Activated T-cell treated with anti-CD3 and anti-CD28 coated beads, Interleukin-2, amount 50 U/mL, for 1 hour (primary cell): ENCODE data around the gene TRIM73.
"Not testable (repeated sequence)": the region's sequence is repeated elsewhere in the genome, so short reads cannot be mapped to it uniquely, and the experiment has no call there.

Source experiments
- DNase-seq: peaks from one replicate; pipeline ENCODE4 v3.0.0-alpha.2; 2020

Gene TRIM73

DNA sequence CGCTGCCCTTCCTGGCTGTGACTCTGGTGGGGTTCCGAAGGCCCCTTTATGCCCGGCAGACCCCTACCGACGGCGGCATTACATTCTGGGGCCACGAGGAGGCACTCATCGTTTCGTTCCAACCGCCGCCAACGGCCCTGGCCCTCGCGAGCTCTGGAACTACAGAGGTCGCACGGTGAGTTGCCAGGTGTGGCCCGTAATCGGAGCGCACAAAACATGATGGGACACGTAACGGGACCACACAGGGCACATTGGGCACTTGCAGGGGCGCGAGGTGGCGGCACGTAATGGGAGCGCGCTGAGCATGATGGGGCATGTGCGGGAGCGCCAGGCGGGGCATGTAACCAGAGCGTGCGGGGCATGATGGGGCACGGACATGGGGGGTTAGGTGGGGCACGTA lies at the start of gene TRIM73:
Gene TRIM73, plus strand, starts transcription at position 301 of the 400 bp plus-strand sequence. CDS start 3,305 bp downstream, outside the sequence.
- DNase-seq: not testable (repeated sequence)

DNA sequence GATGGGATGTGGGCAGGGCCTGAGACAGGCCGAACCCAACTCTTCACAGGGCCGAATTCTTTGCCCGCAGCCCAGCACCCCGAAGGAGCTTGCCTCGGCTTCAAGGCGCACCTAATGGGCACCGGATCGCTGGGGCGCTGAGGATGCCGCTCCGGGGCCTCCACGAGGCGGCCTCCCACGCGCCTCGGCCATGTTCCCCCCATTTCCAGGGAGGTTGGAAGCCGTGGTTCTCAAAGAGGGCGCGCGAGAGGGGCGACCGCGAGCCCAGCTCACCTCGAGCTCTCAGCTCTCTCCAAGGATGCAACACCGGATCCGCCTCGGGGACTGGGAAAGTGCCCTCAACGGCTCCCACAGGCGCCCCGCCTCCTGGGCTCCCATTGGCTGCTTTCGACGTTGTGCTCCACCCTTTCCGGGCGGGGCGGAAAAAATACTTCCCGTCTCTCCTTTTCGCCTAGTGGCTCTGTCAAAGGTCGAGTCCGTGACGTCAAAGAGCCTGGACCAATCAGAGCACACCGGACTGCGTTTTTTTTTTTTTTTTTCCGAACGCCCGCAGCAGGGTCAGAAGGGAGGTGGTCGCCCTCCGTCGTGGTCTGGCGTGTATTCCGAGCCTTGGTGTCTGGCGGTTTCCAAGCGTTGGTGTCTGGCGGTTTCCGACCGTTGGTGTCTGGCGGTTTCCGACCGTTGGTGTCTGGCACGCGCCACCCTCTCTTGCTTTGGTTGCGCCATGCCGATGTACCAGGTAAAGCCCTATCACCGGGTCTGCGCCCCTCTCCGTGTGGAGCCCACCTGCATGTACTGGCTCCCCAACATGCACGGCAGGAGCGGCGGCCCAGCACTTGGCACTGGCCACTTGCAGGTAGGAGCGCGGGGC lies 36.5 kb upstream of the TRIM73 start:
- peak; percentile 62 for DNase-seq

DNA sequence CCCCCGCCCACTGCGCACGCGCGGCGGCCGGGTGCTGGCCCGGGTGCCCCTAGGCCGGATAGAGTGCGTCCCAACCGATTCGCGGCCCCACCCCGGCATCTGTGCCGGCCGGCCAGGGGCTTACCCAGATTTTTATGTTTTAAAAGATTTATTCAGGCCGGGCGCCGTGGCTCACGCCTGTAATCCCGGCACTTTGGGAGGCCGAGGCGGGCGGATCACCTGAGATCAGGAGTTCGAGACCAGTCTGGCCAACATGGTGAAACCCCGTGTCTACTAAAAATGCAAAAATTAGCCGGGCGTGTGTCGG lies 35.9 kb upstream of the TRIM73 start:
- DNase-seq: peak; percentile 35

DNA sequence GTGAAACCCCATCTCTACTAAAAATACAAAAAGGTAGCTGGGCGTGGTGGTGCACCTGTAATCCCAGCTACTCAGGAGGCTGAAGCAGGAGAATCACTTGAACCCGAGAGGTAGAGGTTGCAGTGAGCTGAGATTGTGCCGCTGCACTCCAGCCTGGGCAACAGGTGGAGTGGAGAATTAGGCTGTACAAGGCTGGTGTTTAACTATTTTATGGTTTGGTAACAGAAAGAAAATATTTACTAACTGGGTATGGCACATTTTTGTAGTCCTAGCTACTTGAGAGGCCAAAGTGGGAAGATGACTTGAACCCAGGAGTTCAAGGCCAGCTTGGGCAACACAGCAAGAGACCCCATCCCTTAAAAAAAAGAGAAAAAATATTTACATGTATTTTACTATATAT lies 31.4 kb upstream of the TRIM73 start:
- not testable (repeated sequence) for DNase-seq

DNA sequence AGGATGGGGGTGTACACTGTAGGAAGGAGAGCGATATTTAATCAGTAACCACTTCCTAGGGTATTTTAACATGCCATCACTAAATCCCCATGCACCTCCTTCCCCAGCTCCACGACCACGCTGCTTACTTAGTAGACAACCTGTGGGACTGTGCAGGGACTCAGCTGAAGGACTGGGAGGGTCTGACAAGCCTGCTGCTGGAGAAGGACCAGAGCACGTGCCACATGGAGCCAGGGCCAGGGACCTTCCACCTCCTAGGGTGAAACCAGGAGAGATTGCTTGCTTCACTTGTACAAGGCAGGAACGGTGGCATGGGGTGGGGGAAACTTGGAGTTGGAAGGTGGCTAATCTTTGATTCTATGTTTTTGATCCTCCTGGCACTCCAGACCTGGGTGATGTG lies 28.8 kb upstream of the TRIM73 start:
- DNase-seq: not testable (repeated sequence)

DNA sequence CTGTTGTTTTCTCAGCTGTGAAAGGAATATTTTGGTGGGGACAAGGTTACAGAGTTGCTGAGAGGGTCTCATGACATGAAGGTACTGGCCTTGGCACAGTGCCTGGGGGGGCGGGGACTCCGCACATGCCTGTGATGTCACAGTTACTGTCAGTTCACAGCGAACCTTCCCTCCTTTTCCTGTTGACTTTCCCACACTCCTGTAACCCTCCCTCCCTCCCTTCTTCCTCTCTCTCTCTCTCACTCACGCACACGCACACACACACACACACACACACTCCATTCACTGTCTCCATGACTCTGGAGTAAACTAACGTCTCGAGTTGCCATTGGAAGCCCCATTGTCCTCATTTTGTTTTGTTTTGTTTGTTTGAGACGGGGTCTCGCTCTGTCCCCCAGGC lies 28.1 kb upstream of the TRIM73 start:
- not testable (repeated sequence) for DNase-seq

DNA sequence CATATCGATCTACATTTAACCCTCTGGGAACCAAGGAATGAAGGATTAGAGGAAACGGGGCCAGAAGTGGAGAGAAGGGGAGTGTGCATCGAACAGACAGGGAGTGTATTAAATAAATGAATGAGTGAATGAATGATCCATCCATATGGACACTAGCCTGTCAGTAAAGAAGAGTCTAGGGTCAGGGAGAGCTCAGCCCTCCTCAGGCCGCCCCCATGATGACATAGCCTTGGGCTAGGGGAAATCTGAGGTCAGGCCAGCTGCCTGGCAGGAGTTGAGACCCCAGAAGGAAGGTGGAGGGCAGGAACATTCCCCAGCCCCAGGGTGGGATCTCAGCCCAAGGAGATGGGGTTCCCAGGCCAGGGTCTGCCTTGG lies 21.3 kb upstream of the TRIM73 start:
- not testable (repeated sequence) for DNase-seq

DNA sequence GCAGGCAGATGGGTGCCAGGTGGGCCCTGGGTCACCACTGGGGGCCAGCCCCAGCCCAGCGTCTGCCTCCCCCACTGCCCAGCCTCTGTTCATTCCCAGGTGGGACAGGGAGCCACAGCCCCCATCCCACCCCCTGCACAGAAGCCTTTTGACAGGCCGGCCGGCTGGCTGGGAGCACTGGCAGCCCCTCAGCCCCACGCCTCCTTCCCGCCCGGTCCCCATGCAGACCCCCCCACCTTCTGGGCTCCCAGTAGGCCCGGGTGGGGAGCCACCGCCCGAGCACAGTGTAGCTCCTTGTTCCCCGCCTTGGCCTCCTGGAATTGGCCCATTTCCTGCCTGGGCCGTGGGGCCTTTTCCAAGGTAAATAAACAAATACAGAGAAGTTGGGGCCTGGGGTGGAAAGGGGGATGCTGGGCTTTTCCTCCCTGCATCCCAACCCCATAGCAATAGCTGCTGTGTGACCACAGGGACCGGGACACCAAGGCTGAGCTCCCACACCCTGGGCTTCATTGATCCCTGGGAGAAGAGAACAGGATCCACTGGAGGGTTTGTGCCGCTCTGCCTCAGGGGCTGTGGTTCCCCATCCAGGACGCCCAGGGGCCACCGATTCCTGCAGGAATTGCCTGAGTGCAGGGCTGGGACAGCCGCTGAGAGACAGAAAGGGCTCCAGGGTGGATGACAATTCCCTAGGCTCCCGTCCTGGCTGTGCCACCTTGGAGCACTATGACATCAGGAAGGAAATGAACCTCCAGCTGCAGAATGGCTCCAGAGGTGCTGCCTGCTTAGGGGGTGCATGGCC lies 20.7 kb upstream of the TRIM73 start:
- DNase-seq: not testable (repeated sequence)

DNA sequence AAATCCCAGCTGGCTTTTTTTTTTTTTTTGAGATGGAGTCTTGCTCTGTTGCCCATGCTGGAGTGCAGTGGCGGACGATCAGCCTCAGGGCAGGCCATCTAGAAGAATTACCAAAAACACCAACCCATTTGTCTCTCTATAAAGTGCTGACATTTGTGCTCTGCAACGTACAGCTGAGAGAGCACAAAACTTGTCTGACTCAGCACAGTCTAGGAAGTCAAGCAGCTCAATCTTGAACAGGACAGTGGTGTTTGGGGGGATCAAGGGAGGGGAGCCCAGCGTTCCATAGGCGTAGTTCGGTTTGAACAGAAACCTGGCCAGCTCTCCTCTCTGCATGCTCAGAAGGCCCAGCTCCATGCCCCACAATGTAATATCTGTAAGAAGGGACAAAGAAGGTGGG lies 2.2 kb upstream of the TRIM73 start:
- DNase-seq: not testable (repeated sequence)

DNA sequence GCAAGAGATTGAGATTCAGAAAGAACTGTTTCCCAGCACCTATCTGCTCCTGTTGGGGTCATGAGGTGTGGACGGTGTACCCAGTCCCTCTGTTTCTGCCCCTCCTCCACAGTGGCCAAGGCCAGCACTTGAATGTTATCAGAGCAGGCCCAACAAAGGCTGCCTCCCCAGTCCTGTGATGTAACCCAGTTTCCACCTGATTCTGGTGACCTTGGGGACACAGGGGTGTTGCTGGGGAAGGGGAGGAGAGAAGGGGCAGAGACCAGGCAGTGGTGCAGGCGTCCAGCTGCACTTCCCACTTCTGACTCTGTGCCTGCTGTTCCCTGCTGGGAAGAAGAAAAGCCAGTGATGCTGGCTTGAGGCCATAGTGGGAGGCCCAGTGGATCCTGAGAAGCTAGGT lies 2.4 kb downstream of the TRIM73 start:
- DNase-seq: not testable (repeated sequence)

DNA sequence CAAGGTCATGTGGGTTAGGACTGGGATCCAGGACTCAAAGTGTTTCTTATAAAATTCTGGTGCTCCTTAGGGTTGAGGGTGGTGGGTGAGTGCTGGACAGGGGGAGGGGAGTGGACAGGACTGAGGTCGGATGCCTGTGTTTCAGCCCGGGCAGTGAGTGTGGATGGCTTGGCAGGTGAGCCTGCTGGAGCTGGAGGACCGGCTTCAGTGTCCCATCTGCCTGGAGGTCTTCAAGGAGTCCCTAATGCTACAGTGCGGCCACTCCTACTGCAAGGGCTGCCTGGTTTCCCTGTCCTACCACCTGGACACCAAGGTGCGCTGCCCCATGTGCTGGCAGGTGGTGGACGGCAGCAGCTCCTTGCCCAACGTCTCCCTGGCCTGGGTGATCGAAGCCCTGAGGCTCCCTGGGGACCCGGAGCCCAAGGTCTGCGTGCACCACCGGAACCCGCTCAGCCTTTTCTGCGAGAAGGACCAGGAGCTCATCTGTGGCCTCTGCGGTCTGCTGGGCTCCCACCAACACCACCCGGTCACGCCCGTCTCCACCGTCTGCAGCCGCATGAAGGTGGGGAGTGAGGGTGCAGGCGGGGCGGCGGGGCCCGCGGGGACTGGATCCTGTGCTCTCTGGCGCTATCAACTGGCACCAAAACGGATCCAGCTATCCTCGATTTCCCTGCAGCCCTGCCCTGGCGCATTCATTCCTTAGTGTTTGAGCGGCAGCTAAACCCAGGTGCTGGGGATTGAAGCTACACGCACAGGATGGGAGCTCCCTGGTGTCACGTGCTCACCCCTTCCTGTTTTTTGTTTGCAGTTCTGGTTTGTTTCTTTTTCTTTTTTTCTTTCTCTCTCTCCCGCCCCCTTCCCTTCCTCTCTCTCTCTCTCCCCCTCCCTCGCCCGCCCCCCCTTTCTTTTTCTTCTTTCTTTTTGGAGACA lies 3.6 kb downstream of the TRIM73 start:
- not testable (repeated sequence) for DNase-seq

DNA sequence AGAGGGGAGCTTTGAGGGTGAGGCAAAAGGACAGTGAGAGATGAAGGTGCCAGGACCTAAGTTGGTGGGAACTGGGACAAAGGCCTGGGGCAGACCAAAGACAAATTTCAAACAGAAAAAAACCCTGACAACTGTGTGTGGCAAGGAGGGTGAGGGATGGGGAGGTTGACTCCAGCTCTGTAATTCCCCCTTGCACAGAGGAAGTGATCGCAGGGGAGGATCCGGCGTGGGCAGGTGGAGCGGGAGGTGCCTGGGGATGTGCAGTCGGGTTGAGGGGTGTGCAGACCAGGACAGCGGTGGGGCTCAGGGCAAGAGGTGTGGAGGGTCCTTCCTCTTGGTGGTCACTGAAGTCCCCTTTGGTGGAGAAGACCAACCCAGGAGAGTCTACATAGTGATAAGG lies 5.1 kb downstream of the TRIM73 start:
- DNase-seq: not testable (repeated sequence)

DNA sequence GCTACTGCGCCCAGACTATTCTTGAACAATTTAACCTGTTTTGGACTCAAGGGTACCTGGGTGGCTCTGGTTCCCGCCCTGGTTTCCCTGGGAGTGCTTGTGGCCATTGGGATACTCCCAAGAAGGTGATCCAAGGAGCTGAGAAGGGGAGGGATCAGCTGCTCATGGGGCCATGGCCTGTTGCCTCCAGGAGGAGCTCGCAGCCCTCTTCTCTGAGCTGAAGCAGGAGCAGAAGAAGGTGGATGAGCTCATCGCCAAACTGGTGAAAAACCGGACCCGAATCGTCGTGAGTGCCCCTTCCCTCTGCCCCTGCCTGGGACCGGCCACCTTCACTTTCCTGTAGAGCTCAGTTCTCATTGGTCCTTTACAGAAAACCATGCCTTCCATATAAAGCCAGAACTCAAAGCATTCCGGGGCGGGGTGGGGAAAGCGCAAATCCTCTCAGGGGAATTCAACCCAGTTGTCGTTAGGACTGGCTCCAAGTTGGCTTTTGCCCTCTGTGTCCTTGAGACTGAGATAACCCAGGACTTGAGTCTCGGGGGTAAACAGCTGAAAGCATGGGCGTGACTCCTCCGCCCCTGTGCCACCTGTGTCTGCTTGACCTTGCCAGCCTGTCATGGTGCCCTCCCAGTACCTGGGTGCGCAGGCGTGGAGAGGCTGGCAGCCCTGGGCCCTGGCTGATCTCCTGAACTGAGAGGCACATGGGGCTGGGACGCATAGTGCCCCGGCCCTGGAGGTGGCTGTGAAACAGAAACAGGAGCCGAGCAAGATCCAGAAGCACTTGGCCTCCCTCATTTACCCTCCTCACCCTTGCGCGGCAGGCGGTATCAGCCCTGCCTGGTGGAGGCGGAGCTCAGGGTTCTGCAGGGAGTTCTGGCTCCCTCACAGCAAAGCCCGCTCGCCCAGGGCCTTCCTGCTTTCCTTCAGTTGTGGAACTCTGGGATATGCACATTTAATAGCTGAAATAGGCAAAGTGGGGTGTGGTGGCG lies 8.3 kb downstream of the TRIM73 start:
- not testable (repeated sequence) for DNase-seq

DNA sequence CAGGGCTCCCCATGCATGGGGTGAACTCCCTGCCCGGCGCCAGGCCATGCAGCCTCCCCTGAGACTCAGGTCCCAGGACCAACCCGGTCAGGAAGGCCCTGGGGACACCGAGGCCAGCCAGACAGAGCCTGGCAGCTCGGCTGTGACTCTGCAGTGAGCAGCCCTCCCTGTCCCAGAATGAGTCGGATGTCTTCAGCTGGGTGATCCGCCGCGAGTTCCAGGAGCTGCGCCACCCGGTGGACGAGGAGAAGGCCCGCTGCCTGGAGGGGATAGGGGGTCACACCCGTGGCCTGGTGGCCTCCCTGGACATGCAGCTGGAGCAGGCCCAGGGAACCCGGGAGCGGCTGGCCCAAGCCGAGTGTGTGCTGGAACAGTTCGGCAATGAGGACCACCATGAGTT lies 9.2 kb downstream of the TRIM73 start:
- not testable (repeated sequence) for DNase-seq

DNA sequence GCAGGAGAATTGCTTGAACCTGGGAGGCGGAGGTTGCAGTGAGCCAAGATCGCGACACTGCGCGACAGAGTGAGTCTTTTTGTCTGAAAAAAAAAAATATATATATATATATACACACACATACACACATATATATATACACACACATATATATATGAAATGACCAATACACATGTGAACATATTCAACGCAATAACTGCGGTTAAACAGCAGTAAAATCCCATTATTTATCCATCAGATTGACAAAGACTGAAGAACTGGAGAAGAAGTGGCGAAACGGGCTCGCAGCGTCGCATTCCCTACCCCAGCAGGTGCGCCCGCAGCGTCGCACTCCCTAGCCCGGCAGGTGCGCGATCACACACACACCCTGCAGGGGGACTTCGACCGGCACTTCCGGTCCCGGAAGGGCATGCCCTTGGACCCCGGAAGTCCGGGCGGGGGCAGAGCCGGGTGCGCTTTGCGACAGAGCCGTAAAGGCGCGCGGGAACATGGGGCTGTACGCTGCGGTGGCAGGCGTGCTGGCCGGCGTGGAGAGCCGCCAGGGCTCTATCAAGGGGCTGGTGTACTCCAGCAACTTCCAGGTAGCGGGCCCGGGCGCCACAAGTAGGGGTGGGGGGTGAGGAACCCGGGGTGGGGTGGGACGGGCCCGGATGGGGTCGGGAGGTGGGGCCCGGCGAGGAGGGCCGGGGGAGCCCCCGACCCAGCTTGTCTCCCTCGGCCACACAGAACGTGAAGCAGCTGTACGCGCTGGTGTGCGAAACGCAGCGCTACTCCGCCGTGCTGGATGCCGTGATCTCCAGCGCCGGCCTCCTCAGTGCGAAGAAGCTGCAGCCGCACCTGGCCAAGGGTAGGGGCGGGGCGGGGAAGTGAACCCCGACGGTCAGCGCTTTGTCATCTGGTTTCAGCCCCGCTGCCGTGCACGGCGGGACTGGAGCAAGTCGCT lies 14.7 kb downstream of the TRIM73 start:
- peak; percentile 46 for DNase-seq

DNA sequence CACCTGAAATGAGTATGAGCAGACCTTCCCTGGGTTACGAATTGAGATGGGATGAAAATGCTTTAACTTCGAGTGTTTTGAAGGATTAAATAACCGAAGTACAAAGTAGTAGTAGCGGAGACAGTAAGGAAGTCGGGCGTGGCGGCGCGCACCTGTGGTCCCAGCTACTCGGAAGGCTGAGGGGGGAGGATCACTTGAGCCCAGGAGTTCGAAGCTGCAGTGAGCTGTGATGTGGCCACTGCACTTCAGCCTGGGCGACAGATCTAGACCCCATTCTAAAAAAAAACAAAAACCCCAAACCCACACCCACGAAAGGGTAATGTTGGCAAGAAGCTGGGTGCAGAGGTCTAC lies 15.4 kb downstream of the TRIM73 start:
- DNase-seq: not testable (repeated sequence)

DNA sequence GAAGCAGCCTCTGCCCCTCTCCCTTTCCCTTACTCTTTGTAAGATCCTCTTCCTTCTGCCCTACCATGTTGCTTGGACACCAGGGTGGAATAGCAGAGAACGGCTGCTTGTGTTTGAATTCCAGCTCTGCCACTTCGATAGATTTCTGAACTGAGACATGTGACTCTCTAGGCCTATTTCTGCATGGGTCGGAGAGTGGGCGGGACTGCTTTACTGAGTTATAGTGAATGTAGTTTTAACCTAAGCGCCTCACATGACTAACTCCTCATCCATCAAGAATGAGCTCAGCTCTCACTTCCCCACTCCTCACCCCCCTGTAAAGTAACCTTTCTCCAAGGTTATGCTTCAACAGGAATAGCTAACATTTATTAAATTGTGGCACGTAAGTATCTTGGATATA lies 18.8 kb downstream of the TRIM73 start:
- DNase-seq: not testable (repeated sequence)

DNA sequence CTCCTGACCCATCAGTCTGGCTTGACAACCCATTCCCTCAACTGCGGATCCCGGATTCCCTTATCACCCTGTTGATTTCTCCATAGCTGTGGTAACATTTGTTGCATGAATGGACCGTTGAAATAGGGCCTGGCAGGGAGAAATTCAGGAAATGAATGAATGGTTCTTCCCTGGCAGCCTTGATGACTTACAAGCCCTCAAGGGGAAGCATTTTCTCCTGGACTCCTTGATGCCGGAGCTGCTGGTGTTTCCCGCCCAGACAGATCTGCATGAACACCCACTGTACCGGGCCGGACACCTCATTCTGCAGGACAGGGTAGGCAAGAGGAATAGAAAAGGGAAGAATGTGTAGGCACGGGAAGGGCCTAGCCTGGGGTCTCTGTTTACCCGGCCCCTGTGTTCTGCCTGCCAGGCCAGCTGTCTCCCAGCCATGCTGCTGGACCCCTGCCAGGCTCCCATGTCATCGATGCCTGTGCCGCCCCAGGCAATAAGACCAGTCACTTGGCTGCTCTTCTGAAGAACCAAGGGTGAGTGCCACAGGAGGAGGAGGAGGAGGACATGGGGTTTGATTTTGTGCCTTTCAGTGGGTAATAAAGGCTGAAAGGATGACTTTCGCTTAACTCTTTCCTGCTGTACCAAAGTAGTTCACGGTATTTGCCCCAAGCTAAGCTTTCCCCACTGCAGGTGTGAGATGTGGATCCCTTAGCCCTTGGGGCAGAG lies 19.4 kb downstream of the TRIM73 start:
- not testable (repeated sequence) for DNase-seq

DNA sequence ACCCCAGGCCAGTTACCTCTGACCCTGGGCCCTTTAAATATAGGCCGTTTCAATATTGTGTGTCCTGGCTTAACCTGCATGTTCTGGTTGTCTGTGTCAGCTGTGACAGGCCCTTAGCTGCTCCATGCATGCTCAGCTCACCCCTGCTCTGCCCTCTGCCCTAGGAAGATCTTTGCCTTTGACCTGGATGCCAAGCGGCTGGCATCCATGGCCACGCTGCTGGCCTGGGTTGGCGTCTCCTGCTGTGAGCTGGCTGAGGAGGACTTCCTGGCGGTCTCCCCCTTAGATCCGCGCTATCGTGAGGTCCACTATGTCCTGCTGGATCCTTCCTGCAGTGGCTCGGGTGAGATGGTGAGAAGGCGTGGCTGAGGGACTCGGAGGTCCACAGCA lies 20.0 kb downstream of the TRIM73 start:
- DNase-seq: not testable (repeated sequence)
